Measurements from ENCODE around the gene ARF4. TPM values are rescaled to one million over a fixed set of nuclear protein-coding genes. Genes with fewer than 3 reads are reported as not detected.
A peak's percentile ranks its signal among the peaks of the same experiment; 100 is the strongest.
"Not testable (repeated sequence)": the region's sequence is repeated elsewhere in the genome, so short reads cannot be mapped to it uniquely, and the experiment has no call there.

Gene ARF4
- total RNA-seq (10 to 100 TPM; 43.6 to 52.0 TPM), polyA plus RNA-seq (100 to 1,000 TPM; 112 to 116 (median 115) TPM), total RNA-seq (44.3 to 95.5 (median 72.7) reads per million in 6 experiments)

GRCh38 chr3:57597127-57597923, at the start of gene ARF4:
ARF4 (minus strand) TSS chr3:57597344; CDS start chr3:57597140, 204 bp downstream.
- ATAC-seq (peak; percentile 84 to 89), DNase-seq (peak; percentile 97 to 100 (median 100))
- no peaks in the 10 kb centered on the region for H3K27me3 Mint-ChIP-seq
- H3K36me3 Mint-ChIP-seq, result peaks cover 0 to 14% (median 2%) of the 10 kb centered on the region in 3 donors
- POLR2A ChIA-PET, result interaction anchor here (0.6 to 5.2 kb wide), 15 partner anchors 10 to 1040 kb away, joined by 3 to 73 read pairs (median 3); partner anchors contain the start of genes CCDC66, DENND6A, HTD2 and PDE12
- peak within 1 kb of the TSS; percentile 96 to 99 (median 98) for H3K4me3 Mint-ChIP-seq
- peaks cover 22 to 59% (median 56%) of the 10 kb centered on the region in 4 donors for H3K4me1 Mint-ChIP-seq
- peak within 1 kb of the TSS; percentile 97 to 100 (median 99) for H3K27ac Mint-ChIP-seq
- no peaks in the 10 kb centered on the region for H3K9me3 Mint-ChIP-seq

GRCh38 chr3:57646723-57647122, 49.6 kb upstream of the ARF4 start:
- Mint-ChIP-seq H3K27me3 (no peaks in the 10 kb centered on the region), H3K27ac (peak overlapping the region in 8 of 10 donors; percentile 7 to 89 (median 72))
- POLR2A ChIA-PET, result no interaction called here

DNA sequence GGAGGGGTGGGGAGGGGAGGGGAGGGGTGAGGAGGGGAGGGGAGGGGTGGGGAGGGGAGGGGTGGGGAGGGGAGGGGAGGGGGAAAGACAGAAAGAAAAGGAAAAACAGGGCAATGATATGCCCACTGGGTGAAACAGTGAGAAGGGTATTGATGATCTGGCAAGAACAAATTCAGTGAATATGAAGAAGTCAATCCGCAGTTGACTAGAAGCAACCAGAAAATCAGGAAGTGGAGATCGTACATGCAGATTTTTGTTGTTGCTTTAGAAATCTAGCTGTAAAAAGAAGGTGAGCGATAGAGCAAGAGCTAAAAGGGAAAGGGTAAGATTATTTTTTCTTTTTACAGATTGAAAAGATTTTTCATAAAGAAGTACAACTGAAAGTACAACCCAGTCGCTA, 47.6 kb upstream of the ARF4 start:
- H3K4me1 Mint-ChIP-seq, result peaks cover 14 to 26% (median 16%) of the 10 kb centered on the region in 4 donors
- peaks cover 0 to 11% (median 3%) of the 10 kb centered on the region in 9 donors for H3K9me3 Mint-ChIP-seq
- ATAC-seq (no peak), DNase-seq (no peak)
- POLR2A ChIA-PET, result interaction anchor here (0.6 to 1.0 kb wide), 2 partner anchors 10 to 19 kb away, joined by 3 read pairs; no protein-coding TSS in a partner anchor
- peak overlapping the region in 1 of 10 donors; percentile 65 for H3K27ac Mint-ChIP-seq
- peaks cover 12 to 85% (median 17%) of the 10 kb centered on the region in 3 donors for H3K36me3 Mint-ChIP-seq
- H3K27me3 Mint-ChIP-seq, result no peaks in the 10 kb centered on the region
- H3K4me3 Mint-ChIP-seq, result no peak overlapping the region

More at GRCh38 chr3:57646723-57647122, 49.6 kb upstream of the ARF4 start:
- no peak overlapping the region for H3K4me3 Mint-ChIP-seq
- peak in 2 of 10 donors; percentile 2 to 13 for DNase-seq
- peaks cover 13 to 26% (median 15%) of the 10 kb centered on the region in 4 donors for H3K4me1 Mint-ChIP-seq
- peaks cover 12 to 90% (median 28%) of the 10 kb centered on the region in 3 donors for H3K36me3 Mint-ChIP-seq
- peaks cover 0 to 11% (median 4%) of the 10 kb centered on the region in 9 donors for H3K9me3 Mint-ChIP-seq
- ATAC-seq, result peak; percentile 37 to 56

- peak overlapping the region in 2 of 10 donors; percentile 6 to 52 for H3K27ac Mint-ChIP-seq
Observed at GRCh38 chr3:57637391-57637790, 40.2 kb upstream of the ARF4 start.

DNA sequence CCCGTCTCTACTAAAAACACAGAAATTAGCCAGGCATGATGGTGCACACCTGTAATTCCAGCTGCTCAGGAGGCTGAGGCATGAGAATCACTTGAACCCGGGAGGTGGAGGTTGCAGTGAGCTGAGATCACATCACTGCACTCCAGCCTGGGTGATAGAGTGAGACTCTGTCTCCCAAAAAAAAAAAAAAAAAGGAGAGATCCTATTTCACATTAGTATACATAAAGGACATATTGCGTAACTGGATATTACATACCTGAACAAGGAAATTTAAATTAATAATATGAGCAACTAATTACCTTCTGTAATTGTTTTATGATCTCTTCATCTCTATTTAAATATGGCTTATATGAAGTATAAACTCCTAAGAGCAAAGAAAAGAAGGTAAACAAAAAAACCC, 37.1 kb upstream of the ARF4 start:
- H3K4me3 Mint-ChIP-seq, H3K27me3 Mint-ChIP-seq, H3K9me3 Mint-ChIP-seq, ATAC-seq, POLR2A ChIA-PET, DNase-seq, H3K4me1 Mint-ChIP-seq: not testable (repeated sequence)
- H3K27ac Mint-ChIP-seq, result peak overlapping the region in 1 of 10 donors; percentile 8
- H3K36me3 Mint-ChIP-seq, result peaks cover 5 to 86% (median 15%) of the 10 kb centered on the region in 3 donors

More at GRCh38 chr3:57637391-57637790, 40.2 kb upstream of the ARF4 start:
- Mint-ChIP-seq H3K9me3 (no peaks in the 10 kb centered on the region), H3K27me3 (no peaks in the 10 kb centered on the region), H3K4me3 (no peak overlapping the region), H3K4me1 (peaks cover 0 to 6% (median 2%) of the 10 kb centered on the region in 4 donors), H3K36me3 (peaks cover 5 to 82% (median 15%) of the 10 kb centered on the region in 3 donors)
- POLR2A ChIA-PET, result no interaction called here
- no peak for ATAC-seq
- DNase-seq, result no peak

DNA sequence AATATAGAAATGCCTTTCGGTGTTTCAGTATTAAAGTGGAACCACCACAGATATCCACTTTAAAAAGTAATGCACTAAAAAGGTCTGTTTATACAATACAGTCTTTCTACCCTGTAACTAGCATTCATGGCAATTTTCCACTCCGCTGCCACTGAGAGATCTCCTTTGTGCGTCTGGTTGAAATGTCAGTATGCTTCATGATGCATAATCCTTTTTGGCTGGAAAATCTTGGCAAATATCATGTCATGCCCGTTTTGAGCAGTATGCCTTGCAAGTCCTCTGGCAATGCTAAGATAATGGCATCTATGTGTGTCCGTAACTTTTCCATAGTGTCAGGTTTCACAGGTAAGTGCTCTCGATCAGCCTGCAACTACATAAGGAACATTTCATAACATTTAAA, 30.8 kb upstream of the ARF4 start:
- H3K9me3 Mint-ChIP-seq, result no peaks in the 10 kb centered on the region
- no peak for ATAC-seq
- H3K4me3 Mint-ChIP-seq, result no peak overlapping the region
- no peaks in the 10 kb centered on the region for H3K4me1 Mint-ChIP-seq
- no peak overlapping the region for H3K27ac Mint-ChIP-seq
- DNase-seq, result no peak
- peaks cover 5 to 87% (median 27%) of the 10 kb centered on the region in 3 donors for H3K36me3 Mint-ChIP-seq
- no peaks in the 10 kb centered on the region for H3K27me3 Mint-ChIP-seq
- POLR2A ChIA-PET, result no interaction called here

DNA sequence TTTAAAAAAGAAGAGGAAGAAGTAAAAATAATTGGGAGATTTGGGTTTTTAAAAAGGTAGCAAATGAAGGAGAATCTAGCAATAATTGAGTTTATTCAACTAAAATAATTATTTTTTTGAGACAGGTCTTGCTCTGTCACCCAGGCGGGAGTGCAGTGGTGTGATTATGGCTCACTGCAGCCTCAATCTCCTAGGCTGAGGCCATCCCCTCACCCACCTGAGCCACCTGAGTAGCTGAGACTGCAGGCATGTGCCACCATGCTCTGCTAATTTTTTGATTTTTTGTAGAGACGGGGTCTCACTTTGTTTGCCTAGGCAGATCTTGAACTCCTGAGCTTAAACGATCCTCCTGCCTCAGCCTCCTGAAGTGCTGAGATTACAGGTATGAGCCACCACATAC, 27.7 kb upstream of the ARF4 start:
- Mint-ChIP-seq H3K27ac (no peak overlapping the region), H3K27me3 (no peaks in the 10 kb centered on the region), H3K36me3 (peaks cover 5 to 75% (median 28%) of the 10 kb centered on the region in 3 donors), H3K4me3 (no peak overlapping the region), H3K4me1 (no peaks in the 10 kb centered on the region), H3K9me3 (no peaks in the 10 kb centered on the region)
- POLR2A ChIA-PET, result no interaction called here
- no peak for DNase-seq
- ATAC-seq, result no peak

DNA sequence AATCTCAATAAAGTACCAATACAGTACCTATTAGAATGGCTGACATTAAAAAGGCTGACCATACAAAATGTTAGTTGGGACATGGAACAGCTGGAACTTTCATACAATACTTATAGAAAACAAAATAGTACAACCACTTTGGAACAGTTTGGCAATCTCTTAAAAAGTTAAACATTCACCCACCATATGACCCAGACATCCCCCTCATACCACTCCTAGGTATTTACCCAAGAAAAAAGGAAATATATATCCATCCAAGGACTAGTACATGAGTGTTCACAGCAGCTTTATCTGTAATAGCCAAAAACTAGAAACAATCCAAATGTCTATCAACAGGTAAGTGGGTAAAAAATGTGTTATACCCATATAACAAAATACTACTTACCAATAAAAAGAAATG, 25.2 kb upstream of the ARF4 start:
- H3K36me3 Mint-ChIP-seq, result peaks cover 0 to 53% (median 22%) of the 10 kb centered on the region in 3 donors
- POLR2A ChIA-PET, result no interaction called here
- ATAC-seq (no peak), DNase-seq (no peak)
- no peak overlapping the region for H3K4me3 Mint-ChIP-seq
- no peaks in the 10 kb centered on the region for H3K27me3 Mint-ChIP-seq
- H3K27ac Mint-ChIP-seq, result peak overlapping the region in 5 of 10 donors; percentile 0 to 58 (median 37)
- H3K4me1 Mint-ChIP-seq, result no peaks in the 10 kb centered on the region
- no peaks in the 10 kb centered on the region for H3K9me3 Mint-ChIP-seq

DNA sequence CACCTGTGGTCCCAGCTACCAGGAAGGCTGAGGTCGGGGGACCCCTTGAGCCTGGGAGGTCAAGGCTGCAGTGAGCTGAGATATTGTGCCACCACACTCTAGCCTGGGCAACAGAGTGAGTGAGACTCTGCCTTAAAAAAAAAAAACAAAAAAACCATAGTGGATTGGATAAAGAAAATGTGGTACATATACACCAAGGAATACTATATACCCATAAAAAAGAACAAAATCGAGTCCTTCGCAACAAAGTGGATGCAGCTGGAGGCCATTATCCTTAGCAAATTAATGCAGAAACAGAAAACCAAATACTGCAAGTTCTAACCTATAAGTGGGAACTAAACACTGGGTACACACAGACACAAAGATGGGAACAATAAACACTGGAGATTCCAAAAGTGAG, 20.6 kb upstream of the ARF4 start:
- no peak for ATAC-seq
- no peak for DNase-seq
- Mint-ChIP-seq H3K4me1 (no peaks in the 10 kb centered on the region), H3K36me3 (peaks cover 0 to 14% (median 4%) of the 10 kb centered on the region in 3 donors), H3K9me3 (no peaks in the 10 kb centered on the region), H3K27me3 (no peaks in the 10 kb centered on the region), H3K4me3 (no peak overlapping the region), H3K27ac (peak overlapping the region in 1 of 10 donors; percentile 20)
- POLR2A ChIA-PET, result interaction anchor here (0.6 kb wide), 1 partner anchor 233 kb away, joined by 6 read pairs; no protein-coding TSS in a partner anchor

DNA sequence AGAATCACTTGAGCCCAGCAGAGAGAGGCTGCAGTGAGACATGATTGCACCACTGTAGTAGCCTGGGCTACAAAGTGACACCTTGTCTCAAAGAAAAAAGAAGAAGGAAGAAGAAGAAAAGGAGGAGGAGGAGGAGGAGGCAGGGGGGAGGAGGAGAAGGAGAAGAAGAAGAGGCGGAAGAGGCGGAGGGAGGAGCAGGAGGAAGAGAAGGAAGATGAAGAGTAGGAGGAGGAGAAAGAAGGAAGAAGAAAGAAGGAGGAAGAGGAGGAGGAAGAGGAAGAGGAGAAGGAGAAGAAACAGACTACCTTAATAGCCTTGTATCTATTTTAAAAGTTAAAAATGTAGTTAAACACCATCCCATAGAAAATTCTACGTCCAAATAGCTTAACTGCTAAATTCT, 19.1 kb upstream of the ARF4 start:
- H3K4me1 Mint-ChIP-seq, result peaks cover 0 to 2% (median under 1%) of the 10 kb centered on the region in 4 donors
- POLR2A ChIA-PET, result no interaction called here

DNA sequence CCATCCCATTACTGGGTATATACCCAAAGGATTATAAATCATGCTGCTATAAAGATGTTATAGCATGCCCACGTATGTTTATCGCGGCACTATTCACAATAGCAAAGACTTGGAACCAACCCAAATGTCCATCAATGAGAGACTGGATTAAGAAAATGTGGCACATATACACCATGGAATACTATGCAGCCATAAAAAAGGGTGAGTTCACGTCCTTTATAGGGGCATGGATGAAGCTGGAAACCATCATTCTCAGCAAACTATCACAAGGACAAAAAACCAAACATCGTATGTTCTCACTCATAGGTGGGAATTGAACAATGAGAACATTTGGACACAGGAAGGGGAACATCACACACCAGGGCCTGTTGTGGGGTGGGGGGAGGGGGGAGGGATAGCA, 14.7 kb upstream of the ARF4 start:
- POLR2A ChIA-PET, result interaction anchor here (0.7 kb wide), 1 partner anchor 209 kb away, joined by 3 read pairs; no protein-coding TSS in a partner anchor
- not testable (repeated sequence) for H3K4me1 Mint-ChIP-seq, H3K27me3 Mint-ChIP-seq, DNase-seq, H3K27ac Mint-ChIP-seq, ATAC-seq, H3K4me3 Mint-ChIP-seq
- peaks cover 10 to 25% (median 12%) of the 10 kb centered on the region in 3 donors for H3K36me3 Mint-ChIP-seq
- H3K9me3 Mint-ChIP-seq, result peaks cover 0 to 30% (median 15%) of the 10 kb centered on the region in 9 donors

More for the DNA sequence above, 19.1 kb upstream of the ARF4 start:
- H3K4me3 Mint-ChIP-seq, result no peak overlapping the region
- peak overlapping the region in 2 of 10 donors; percentile 25 to 48 for H3K27ac Mint-ChIP-seq
- DNase-seq, result no peak
- peaks cover 0 to 12% (median 7%) of the 10 kb centered on the region in 3 donors for H3K36me3 Mint-ChIP-seq
- no peak for ATAC-seq
- H3K9me3 Mint-ChIP-seq, result peaks cover 0 to 5% (median 0%) of the 10 kb centered on the region in 9 donors
- no peaks in the 10 kb centered on the region for H3K27me3 Mint-ChIP-seq

DNA sequence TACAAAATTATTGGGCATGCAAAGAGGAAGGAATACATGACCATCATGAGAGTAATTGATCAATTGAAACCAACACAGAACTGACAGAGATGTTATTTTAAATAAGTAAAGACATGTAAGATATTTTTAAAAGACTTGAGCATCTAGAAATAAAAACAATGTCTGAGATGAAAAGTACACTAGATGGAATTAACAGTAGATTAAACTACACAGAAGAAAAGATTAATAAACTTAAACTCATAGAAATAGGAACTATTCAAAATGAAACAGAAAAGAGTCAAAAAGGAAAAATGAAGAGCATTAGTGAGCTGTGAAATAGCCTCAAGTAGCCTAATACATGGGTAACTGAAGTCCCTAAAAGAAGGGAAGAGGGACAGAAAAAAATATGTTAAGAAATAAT, 8.5 kb upstream of the ARF4 start:
- H3K27me3 Mint-ChIP-seq, result no peaks in the 10 kb centered on the region
- POLR2A ChIA-PET, result no interaction called here
- H3K4me1 Mint-ChIP-seq, result peaks cover 0 to 8% (median 6%) of the 10 kb centered on the region in 4 donors
- DNase-seq, result no peak
- no peak for ATAC-seq
- H3K27ac Mint-ChIP-seq, result no peak overlapping the region
- peaks cover 20 to 39% (median 20%) of the 10 kb centered on the region in 3 donors for H3K36me3 Mint-ChIP-seq
- no peak overlapping the region for H3K4me3 Mint-ChIP-seq
- H3K9me3 Mint-ChIP-seq, result peaks cover 7 to 29% (median 16%) of the 10 kb centered on the region in 9 donors

DNA sequence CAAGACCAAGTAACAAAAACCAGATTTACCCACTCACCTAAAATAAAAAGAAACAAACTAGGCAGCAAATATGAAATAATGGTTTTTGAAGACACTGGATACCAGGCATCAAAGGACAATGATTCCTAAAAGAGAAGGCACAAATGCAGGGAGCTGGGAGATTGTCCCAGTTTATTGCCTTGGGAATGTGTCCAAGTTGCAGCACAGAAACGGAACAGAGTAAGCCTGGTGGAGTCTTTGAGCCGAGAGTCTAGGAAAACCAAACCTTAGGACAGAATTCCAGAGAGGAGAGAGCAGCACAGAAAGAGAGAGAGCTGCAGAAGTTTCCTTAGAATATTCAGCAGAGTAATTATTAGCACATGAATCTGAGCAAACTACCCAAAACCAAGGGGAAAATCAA, 7.8 kb upstream of the ARF4 start:
- Mint-ChIP-seq H3K4me3 (no peak overlapping the region), H3K4me1 (peaks cover 0 to 8% (median 7%) of the 10 kb centered on the region in 4 donors), H3K9me3 (peaks cover 7 to 24% (median 12%) of the 10 kb centered on the region in 9 donors), H3K27me3 (no peaks in the 10 kb centered on the region), H3K36me3 (peaks cover 19 to 36% (median 20%) of the 10 kb centered on the region in 3 donors), H3K27ac (no peak overlapping the region)
- ATAC-seq (no peak), DNase-seq (no peak)
- POLR2A ChIA-PET, result no interaction called here

Measured in naive thymus-derived CD8-positive, alpha-beta T cell (primary cell).